Retinal pigment epithelial cell (primary cell): ENCODE results near the gene CHD5.

Experiments used
- DNase-seq: peaks from one replicate; pipeline ENCODE4 v3.0.0-alpha.2; 2010; ENCODE audit warnings: low read depth
- H3K4me3 ChIP-seq: 2 replicates; pipeline ENCODE4 v1.5.1; 2011; ENCODE audit warnings: mild to moderate bottlenecking, low read length, control low read depth, moderate library complexity
- TF ChIP-seq, protein P1 (sequence below): conservative IDR thresholded peaks from 2 replicates; pipeline ENCODE4 v1.5.1; 2011; ENCODE audit warnings: low read depth, low read length, control low read depth, inconsistent platforms

Gene CHD5

GRCh38 chr1:6112690-6113005, 67.5 kb downstream of the CHD5 start:
- H3K4me3 ChIP-seq = no peak overlapping the region
- TF ChIP-seq, protein P1, sequence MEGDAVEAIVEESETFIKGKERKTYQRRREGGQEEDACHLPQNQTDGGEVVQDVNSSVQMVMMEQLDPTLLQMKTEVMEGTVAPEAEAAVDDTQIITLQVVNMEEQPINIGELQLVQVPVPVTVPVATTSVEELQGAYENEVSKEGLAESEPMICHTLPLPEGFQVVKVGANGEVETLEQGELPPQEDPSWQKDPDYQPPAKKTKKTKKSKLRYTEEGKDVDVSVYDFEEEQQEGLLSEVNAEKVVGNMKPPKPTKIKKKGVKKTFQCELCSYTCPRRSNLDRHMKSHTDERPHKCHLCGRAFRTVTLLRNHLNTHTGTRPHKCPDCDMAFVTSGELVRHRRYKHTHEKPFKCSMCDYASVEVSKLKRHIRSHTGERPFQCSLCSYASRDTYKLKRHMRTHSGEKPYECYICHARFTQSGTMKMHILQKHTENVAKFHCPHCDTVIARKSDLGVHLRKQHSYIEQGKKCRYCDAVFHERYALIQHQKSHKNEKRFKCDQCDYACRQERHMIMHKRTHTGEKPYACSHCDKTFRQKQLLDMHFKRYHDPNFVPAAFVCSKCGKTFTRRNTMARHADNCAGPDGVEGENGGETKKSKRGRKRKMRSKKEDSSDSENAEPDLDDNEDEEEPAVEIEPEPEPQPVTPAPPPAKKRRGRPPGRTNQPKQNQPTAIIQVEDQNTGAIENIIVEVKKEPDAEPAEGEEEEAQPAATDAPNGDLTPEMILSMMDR = no peak
- DNase-seq = no peak

- DNase-seq = no peak
- TF ChIP-seq, protein P1 = no peak
- no peak overlapping the region for H3K4me3 ChIP-seq
Observed at GRCh38 chr1:6111991-6112689, 68.0 kb downstream of the CHD5 start.

DNA sequence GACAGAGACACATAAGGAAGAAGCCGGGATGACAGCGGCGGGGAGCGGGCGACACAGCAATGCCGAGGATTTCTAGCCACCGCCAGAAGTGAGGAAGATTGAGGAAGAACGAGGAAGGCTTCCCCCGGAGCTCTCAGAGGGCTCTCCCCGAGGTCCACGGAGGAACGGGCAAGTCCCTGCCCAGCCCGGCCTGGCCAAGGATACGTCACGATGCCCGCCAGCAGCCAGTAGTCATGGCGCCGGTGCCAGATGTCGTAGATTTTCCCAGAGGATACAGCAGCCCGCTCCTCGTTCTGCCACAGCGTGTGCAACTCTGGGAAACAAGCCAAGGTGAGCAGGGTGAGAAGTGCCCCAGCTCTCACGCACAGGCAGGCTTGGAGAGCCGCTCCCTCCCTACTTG, 68.5 kb downstream of the CHD5 start:
- H3K4me3 ChIP-seq = no peak overlapping the region
- TF ChIP-seq, protein P1 = no peak
- DNase-seq = no peak

DNA sequence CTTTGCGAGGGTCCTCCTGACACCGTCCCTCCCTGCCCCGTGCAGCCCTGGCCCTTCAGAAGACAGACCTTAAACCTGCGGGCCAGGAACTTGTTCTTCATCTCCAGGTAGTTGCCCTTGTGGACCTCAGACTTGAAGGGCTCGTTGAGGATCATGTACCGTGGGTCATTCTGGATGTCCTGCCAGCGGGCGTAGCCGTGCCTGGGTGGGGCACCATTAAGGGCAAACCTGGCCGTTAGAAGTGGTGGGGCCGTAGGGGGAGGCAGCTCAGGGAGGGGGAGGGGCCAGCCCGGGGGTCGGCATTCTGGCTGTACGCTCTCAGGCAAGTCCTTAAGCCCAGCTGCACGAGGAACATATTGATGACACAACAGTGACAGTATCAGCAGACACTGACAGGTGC, 69.8 kb downstream of the CHD5 start:
- DNase-seq = no peak
- H3K4me3 ChIP-seq = no peak overlapping the region
- TF ChIP-seq, protein P1 = no peak

GRCh38 chr1:6109688-6110087, 70.4 kb downstream of the CHD5 start:
- TF ChIP-seq, protein P1 = no peak
- DNase-seq = no peak
- no peak overlapping the region for H3K4me3 ChIP-seq

DNA sequence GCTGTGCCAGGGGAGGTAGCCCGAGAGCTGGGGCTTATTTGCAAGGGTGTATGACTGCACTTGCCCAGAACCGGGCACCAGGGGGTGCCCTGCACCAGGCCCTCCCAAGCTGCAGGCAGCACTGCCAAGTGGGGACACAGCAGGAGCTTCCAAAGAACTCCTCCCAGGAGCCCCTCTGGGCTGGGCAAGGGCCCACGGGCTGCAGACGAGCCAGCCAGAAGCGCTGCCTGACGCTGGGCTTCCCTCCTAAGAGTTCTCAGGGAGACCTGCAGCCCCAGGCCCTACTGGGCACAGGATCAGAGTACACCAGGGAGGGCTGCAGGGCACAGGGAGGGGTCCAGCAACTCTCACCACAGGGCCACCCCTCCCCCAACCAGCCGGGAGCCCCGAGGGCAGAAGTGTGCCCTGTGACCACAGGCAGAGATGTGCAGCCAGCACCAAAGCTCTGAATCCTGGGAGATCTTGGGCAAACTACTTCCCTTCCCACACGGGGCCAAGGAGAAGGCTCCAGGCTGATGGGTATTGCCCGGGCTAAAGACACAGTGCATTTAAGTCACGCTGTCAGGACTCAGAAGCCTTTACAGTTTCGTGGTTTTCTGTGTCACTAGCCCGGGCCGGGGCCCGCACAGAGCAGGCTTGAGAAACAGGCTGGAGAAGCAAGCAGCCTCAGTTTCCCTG, 71.0 kb downstream of the CHD5 start:
- no peak overlapping the region for H3K4me3 ChIP-seq
- peak; percentile 9 for DNase-seq
- TF ChIP-seq, protein P1 = peak; percentile 73

- TF ChIP-seq, protein P1 = no peak
- no peak overlapping the region for H3K4me3 ChIP-seq
- no peak for DNase-seq
Observed at GRCh38 chr1:6108476-6108875, 71.6 kb downstream of the CHD5 start.
